HepG2 (cell line): ENCODE results near the gene ZCCHC7. TPM values are rescaled to one million over a fixed set of nuclear protein-coding genes. Genes with fewer than 3 reads are reported as not detected.

ENCODE experiments used
- ATAC-seq: fragments of 200-7000 bp; cut with Tn5 transposase; 3 replicates; pipeline ENCODE4 v1.9.1; 2020; ENCODE audit warnings: mild to moderate bottlenecking, moderate library complexity
- BruUV-seq: library from RNA; stranded (reverse); fragments of 400-500 nt; replicated peaks from 2 replicates; lab custom pipeline; 2021; lab: Mats Ljungman, UMichigan
- CTCF ChIA-PET: fragments of 300-600 bp; formaldehyde crosslinking; extraction: SDS; loops from one replicate; lab custom pipeline; 2021; ENCODE audit warnings: low total read pairs, inconsistent platforms, low intra/inter-chr PET ratio; lab: Yijun Ruan, JAX
- POLR2A ChIA-PET: fragments of 350-600 bp; sonication (Branson Sonifier 250); formaldehyde crosslinking; loops from one replicate; lab custom pipeline; 2020; ENCODE audit warnings: antibody characterized with exemption, inconsistent platforms; lab: Yijun Ruan, JAX
- DNase-seq: peaks from one replicate; pipeline ENCODE4 v3.0.0-alpha.2; 2015; ENCODE audit warnings: low spot score
- FAIRE-seq: peaks from 3 replicates; lab custom pipeline; 2011; peaks lifted over from hg19 to GRCh38; lab: Jason Lieb, UNC
- H2AFZ ChIP-seq: one replicate; pipeline ENCODE4 v1.6.1; 2011; ENCODE audit warnings: low read length, inconsistent platforms
- H3K27ac ChIP-seq: fragments of 300-600 bp; 3 replicates; pipeline ENCODE4 v1.8.0; 2011; ENCODE audit warnings: mixed run types, mild to moderate bottlenecking, mixed read lengths, low read length, inconsistent platforms; ENCODE audit not compliant: insufficient read depth; ENCODE audit errors: extremely low read length
- H3K27me3 ChIP-seq, 2 experiments: fragments of 200-600 bp in 1 of 2; 2 replicates in 1 of 2; 3 replicates in 1 of 2; pipeline versions ENCODE4 v1.6.0 to v1.8.0; 2011; ENCODE audit warnings: low read length in 2 of 2, mild to moderate bottlenecking in 2 of 2, moderate library complexity in 2 of 2, inconsistent platforms in 1 of 2; ENCODE audit not compliant: insufficient read depth in 2 of 2, control insufficient read depth in 1 of 2
- H3K36me3 ChIP-seq, 2 experiments: fragments of 200-600 bp in 1 of 2; replicated peaks in 1 of 2; 2 replicates in 1 of 2; 3 replicates in 1 of 2; pipeline versions ENCODE4 v1.5.1 to v1.8.0; 2011; ENCODE audit warnings: low read length in 2 of 2, inconsistent platforms in 1 of 2; ENCODE audit not compliant: insufficient read depth in 2 of 2, control insufficient read depth in 1 of 2
- H3K4me1 ChIP-seq: 2 replicates; pipeline ENCODE4 v1.5.1; 2012; ENCODE audit warnings: low read length, inconsistent platforms; ENCODE audit not compliant: insufficient read depth
- H3K4me2 ChIP-seq: 2 replicates; pipeline ENCODE4 v1.6.0; 2011; ENCODE audit warnings: low read depth, low read length, inconsistent platforms
- H3K4me3 ChIP-seq, 3 experiments: fragments of 200-600 bp in 1 of 3; sonication (generic), shearing (Covaris generic) in 1 of 3; replicated peaks in 1 of 3; 2 replicates each; pipeline ENCODE4 v1.5.1; 2011 to 2016; ENCODE audit warnings: low read length in 3 of 3, inconsistent platforms in 2 of 3, low read depth in 2 of 3, mild to moderate bottlenecking in 2 of 3, control low read depth in 1 of 3, mixed read lengths in 1 of 3; ENCODE audit not compliant: insufficient read depth in 1 of 3
- H3K79me2 ChIP-seq: one replicate; pipeline ENCODE4 v1.6.1; 2011; ENCODE audit warnings: low read length, inconsistent platforms; ENCODE audit not compliant: insufficient read depth
- H3K9ac ChIP-seq: 2 replicates; pipeline ENCODE4 v1.6.0; 2011; ENCODE audit warnings: mild to moderate bottlenecking, low read depth, low read length, inconsistent platforms; ENCODE audit not compliant: insufficient read depth
- H3K9me3 ChIP-seq: 2 replicates; pipeline ENCODE4 v1.5.1; 2012; ENCODE audit warnings: mild to moderate bottlenecking, low read length
- H4K20me1 ChIP-seq: 2 replicates; pipeline ENCODE4 v1.6.0; 2011; ENCODE audit warnings: inconsistent platforms, mild to moderate bottlenecking, low read length, moderate library complexity; ENCODE audit not compliant: insufficient read depth
- SIX1 ChIP-seq: sonication (generic); formaldehyde crosslinking; IDR thresholded peaks from 2 replicates; pipeline ENCODE4 v1.4.0; 2020; ENCODE audit warnings: missing genetic modification reagents, borderline replicate concordance
- SP1 ChIP-seq, 2 experiments: fragments of 450-650 bp in 1 of 2; sonication (generic) in 1 of 2; formaldehyde crosslinking in 1 of 2; IDR thresholded peaks; 2 replicates each; pipeline versions ENCODE4 v1.4.0 to v1.6.1; 2016 to 2020; ENCODE audit warnings: missing genetic modification reagents in 1 of 2
- SSRP1 ChIP-seq: IDR thresholded peaks from 2 replicates; pipeline ENCODE4 v1.6.1; 2016; ENCODE audit warnings: control low read depth
- STAG1 ChIP-seq: sonication (generic); formaldehyde crosslinking; IDR thresholded peaks from 2 replicates; pipeline ENCODE4 v1.4.0; 2020; ENCODE audit warnings: missing genetic modification reagents
- ZNF557 ChIP-seq: sonication (generic); formaldehyde crosslinking; IDR thresholded peaks from 2 replicates; pipeline ENCODE4 v1.4.0; 2020; ENCODE audit warnings: missing genetic modification reagents
- WGBS: methylation state at CpG from one replicate; pipeline ENCODE4 v1.1.6; 2017; ENCODE audit warnings: low lambda C conversion rate; 5-methylcytosine and 5-hydroxymethylcytosine counted together
- in situ Hi-C: cut with HindIII; loops from 2 replicates; pipeline ENCODE4 v1.10.0; 2017; ENCODE audit warnings: low pct_unique_long_range_greater_than_20kb; ENCODE audit not compliant: extremely low pct_ligation_motif_present
- intact Hi-C: fragments of 100-400 bp; cut with micrococcal nuclease; formaldehyde crosslinking; loops from one replicate; pipeline ENCODE4 v1.10.0; 2022; ENCODE audit not compliant: unreplicated experiment
- polyA plus RNA-seq, 8 experiments: library from polyadenylated mRNA; depleted of rRNA in 3 of 8; stranded (reverse) in 7 of 8; unstranded in 1 of 8; fragments of >200 nt; fragmentation: Illumina TruSeq in 4 of 8; extraction: Trizol in 4 of 8; gene quantifications; 2 replicates each; pipeline versions ENCODE4 v1.2.1 to v1.2.3, GENCODE V29; 2011 to 2016; ENCODE audit warnings: low read depth in 4 of 8, missing spikeins in 1 of 8, mixed read lengths in 1 of 8; ENCODE audit not compliant: insufficient read depth in 1 of 8
- total RNA-seq, 5 experiments: library from RNA; depleted of rRNA; stranded (reverse); fragments of >200 nt; fragmentation: Illumina TruSeq; extraction: Trizol; gene quantifications; 2 replicates each; pipeline ENCODE4 v1.2.3, GENCODE V29; 2016; ENCODE audit warnings: low read depth in 1 of 5
- TF ChIP-seq, protein P1 (sequence below): sonication (generic); formaldehyde crosslinking; IDR thresholded peaks from 2 replicates; pipeline ENCODE4 v1.5.0; 2020; ENCODE audit warnings: mild to moderate bottlenecking, missing genetic modification reagents, moderate library complexity

The ZCCHC7 gene
- total and polyA plus RNA-seq, 2 of the 13 experiments (the other 11 are each of a cell fraction or from before 2014, with no cell fraction given), result 13.6 to 19.3 TPM

DNA sequence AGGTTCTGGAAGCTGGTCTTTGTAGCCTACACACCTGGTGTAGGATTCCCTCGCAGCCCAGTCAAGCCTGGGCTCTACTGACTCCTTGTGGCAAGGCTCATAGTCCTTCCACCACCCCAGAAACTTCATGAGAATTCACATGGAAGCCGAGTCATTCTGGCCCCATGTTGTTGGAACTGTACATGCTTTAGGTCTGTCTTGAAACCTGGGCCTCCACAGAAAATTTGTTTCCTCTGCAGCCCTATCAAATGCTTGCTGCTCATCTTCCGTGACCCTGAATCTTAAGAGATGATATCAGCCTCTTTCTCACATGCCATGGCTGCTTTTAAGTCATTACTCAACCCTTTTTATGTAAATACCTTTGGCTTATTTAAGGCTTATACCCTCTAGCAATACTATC, 188.8 kb downstream of the ZCCHC7 start:
- CTCF ChIA-PET, result interaction anchor here (0.8 kb wide), 1 partner anchor 307 kb away, joined by 3 read pairs; no protein-coding TSS in a partner anchor
- TF ChIP-seq STAG1 (CRISPR knock-in tag) (peak; percentile 48), ZNF557 (no peak), SP1 (IDR thresholded peaks at IDR 0.05) (no peak), SP1 (CRISPR knock-in tag; IDR thresholded peaks at IDR 0.05) (no peak), SSRP1 (CRISPR knock-in tag) (no peak), SIX1 (CRISPR knock-in tag) (no peak)
- TF ChIP-seq, protein P1, sequence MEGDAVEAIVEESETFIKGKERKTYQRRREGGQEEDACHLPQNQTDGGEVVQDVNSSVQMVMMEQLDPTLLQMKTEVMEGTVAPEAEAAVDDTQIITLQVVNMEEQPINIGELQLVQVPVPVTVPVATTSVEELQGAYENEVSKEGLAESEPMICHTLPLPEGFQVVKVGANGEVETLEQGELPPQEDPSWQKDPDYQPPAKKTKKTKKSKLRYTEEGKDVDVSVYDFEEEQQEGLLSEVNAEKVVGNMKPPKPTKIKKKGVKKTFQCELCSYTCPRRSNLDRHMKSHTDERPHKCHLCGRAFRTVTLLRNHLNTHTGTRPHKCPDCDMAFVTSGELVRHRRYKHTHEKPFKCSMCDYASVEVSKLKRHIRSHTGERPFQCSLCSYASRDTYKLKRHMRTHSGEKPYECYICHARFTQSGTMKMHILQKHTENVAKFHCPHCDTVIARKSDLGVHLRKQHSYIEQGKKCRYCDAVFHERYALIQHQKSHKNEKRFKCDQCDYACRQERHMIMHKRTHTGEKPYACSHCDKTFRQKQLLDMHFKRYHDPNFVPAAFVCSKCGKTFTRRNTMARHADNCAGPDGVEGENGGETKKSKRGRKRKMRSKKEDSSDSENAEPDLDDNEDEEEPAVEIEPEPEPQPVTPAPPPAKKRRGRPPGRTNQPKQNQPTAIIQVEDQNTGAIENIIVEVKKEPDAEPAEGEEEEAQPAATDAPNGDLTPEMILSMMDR, result peak; percentile 44
- in situ Hi-C loops, result no loop called here
- no peak overlapping the region for H3K4me2 ChIP-seq
- FAIRE-seq (no peak), DNase-seq (peak; percentile 12), ATAC-seq (peak; percentile 44; the same call in 1 of the 3 replicates)
- H2AFZ ChIP-seq, result no peak overlapping the region
- H3K9me3 ChIP-seq, result no peaks in the 10 kb centered on the region
- POLR2A ChIA-PET, result no interaction called here
- no peak overlapping the region for H3K27ac ChIP-seq
- peaks cover 0 to 7% of the 10 kb centered on the region in 2 experiments; a peak in 1 of 5 replicates for H3K36me3 ChIP-seq
- intact Hi-C loops, result no loop called here
- H3K27me3 ChIP-seq, result no peaks in the 10 kb centered on the region
- BruUV-seq, result no TSS peak
- 100% methylated on average over 3 of the region's 3 CpGs for WGBS
- no peak overlapping the region for H3K9ac ChIP-seq
- H4K20me1 ChIP-seq, result no peaks in the 10 kb centered on the region
- no peak overlapping the region for H3K4me3 ChIP-seq
- no peaks in the 10 kb centered on the region for H3K79me2 ChIP-seq
- H3K4me1 ChIP-seq, result no peaks in the 10 kb centered on the region
